Effector CD8-positive, alpha-beta T cell (primary cell): ENCODE measurements around the gene LRTM2.

Experiments
- DNase-seq: peaks from one replicate; lab custom pipeline; 2025; lab: John Stamatoyannopoulos, UW

LRTM2 gene

GRCh38 chr12:1797991-1798640 lies 22.2 kb upstream of the LRTM2 start:
- no peak for DNase-seq

GRCh38 chr12:1798641-1799020 lies 21.7 kb upstream of the LRTM2 start:
- no peak for DNase-seq

- no peak for DNase-seq
These were observed 21.1 kb upstream of the LRTM2 start for GRCh38 chr12:1799051-1799881.

GRCh38 chr12:1799882-1800400 lies 20.4 kb upstream of the LRTM2 start:
- no peak for DNase-seq

GRCh38 chr12:1800401-1801302 lies 19.7 kb upstream of the LRTM2 start:
- no peak for DNase-seq

GRCh38 chr12:1801303-1801975 lies 18.9 kb upstream of the LRTM2 start:
- DNase-seq, result no peak

- no peak for DNase-seq
These were observed 16.6 kb upstream of the LRTM2 start for GRCh38 chr12:1803736-1804135.

GRCh38 chr12:1804545-1805332 lies 15.6 kb upstream of the LRTM2 start:
- peak; percentile 77 for DNase-seq

- DNase-seq, result no peak
These were observed 14.8 kb upstream of the LRTM2 start for GRCh38 chr12:1805441-1806081.

GRCh38 chr12:1806301-1807086 lies 13.9 kb upstream of the LRTM2 start:
- no peak for DNase-seq

GRCh38 chr12:1807087-1807860 lies 13.1 kb upstream of the LRTM2 start:
- DNase-seq, result no peak

- DNase-seq, result no peak
These were observed 12.1 kb upstream of the LRTM2 start for GRCh38 chr12:1808036-1808797.

- no peak for DNase-seq
These were observed 11.4 kb upstream of the LRTM2 start for GRCh38 chr12:1808798-1809480.

GRCh38 chr12:1809591-1810190 lies 10.7 kb upstream of the LRTM2 start:
- no peak for DNase-seq

- no peak for DNase-seq
These were observed 10.0 kb upstream of the LRTM2 start for GRCh38 chr12:1810201-1810930.

- DNase-seq, result no peak
These were observed 9.5 kb upstream of the LRTM2 start for GRCh38 chr12:1810931-1811280.
